HG03064 (cell line): ENCODE measurements around the gene SPAG5.

Experiments
- ATAC-seq: cut with Tn5 transposase; IDR thresholded peaks from one replicate; pipeline ENCODE4 v1.9.1; 2021; ENCODE audit warnings: low read depth; ENCODE audit not compliant: unreplicated experiment

The SPAG5 gene

DNA sequence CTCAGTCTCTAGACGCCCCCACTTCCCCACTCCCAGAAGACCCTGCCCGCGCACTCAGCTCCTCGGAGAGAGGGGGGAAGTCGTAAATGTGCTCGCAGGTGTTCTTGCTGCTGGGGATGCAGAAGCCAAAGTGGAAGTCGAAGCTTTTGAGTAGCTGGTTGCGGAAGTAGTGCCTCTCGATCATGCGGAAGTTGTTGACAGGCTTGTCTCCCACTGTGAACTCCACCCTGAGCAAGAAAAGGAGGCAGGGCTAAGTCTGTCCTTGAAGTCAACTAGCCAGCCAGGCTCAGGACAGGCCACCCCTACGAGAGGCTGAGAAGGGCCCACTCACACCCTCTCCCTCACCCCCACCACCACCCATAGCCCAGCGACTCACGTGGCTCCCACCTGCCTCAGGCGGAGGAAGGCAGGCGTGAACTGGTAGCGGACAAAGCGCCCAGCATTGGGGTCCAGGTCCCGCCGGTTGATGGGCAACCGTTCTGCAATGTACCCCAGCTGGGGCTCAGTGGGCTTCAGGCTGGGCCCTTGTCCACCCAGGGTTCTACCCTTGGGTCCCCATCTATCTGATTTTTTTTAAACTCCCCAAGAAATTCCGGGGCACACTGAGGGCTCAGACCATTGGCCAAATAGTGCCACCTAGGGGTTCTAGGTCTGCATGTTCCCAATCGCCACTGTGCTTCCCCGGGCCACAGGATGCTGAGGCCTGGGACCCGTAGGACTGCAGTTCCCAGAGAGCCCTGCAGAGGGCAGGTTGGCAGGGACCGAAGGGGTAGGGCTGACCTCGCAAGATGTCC is 51.0 kb downstream of the SPAG5 start:
- no peak for ATAC-seq

- no peak for ATAC-seq
Observed at GRCh38 chr17:28547096-28547622, 51.7 kb downstream of the SPAG5 start.

GRCh38 chr17:28545787-28546415 is 52.9 kb downstream of the SPAG5 start:
- ATAC-seq = no peak

DNA sequence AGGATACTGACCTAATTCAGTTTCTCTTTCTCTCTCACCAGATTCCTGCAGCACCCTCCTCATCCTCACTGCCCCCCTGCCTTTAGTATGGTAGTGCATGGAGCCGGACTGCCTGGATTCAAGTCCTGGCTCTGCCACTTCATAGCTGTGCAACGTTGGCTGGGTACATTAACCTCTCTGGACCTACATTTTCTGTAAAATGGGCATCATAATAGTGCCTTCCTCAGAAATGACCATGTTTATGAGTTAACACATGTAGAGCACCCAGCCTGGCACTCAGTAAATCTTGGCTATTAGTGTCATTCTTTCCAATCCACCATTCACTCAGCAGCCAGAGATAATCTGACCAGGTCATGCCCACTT is 53.7 kb downstream of the SPAG5 start:
- no peak for ATAC-seq

GRCh38 chr17:28544402-28545140 is 54.3 kb downstream of the SPAG5 start:
- ATAC-seq = no peak

GRCh38 chr17:28541439-28541838 is 57.4 kb downstream of the SPAG5 start:
- ATAC-seq = no peak

- no peak for ATAC-seq
Observed at GRCh38 chr17:28540231-28540630, 58.6 kb downstream of the SPAG5 start.

- ATAC-seq = no peak
Observed at GRCh38 chr17:28538296-28538895, 60.4 kb downstream of the SPAG5 start.

GRCh38 chr17:28537219-28537610 is 61.6 kb downstream of the SPAG5 start:
- ATAC-seq = no peak

- no peak for ATAC-seq
Observed at GRCh38 chr17:28536532-28537218, 62.1 kb downstream of the SPAG5 start.

GRCh38 chr17:28534740-28535375 is 64.0 kb downstream of the SPAG5 start:
- ATAC-seq = no peak

GRCh38 chr17:28533091-28533807 is 65.6 kb downstream of the SPAG5 start:
- ATAC-seq = no peak

- ATAC-seq = no peak
Observed at GRCh38 chr17:28532050-28532960, 66.5 kb downstream of the SPAG5 start.

DNA sequence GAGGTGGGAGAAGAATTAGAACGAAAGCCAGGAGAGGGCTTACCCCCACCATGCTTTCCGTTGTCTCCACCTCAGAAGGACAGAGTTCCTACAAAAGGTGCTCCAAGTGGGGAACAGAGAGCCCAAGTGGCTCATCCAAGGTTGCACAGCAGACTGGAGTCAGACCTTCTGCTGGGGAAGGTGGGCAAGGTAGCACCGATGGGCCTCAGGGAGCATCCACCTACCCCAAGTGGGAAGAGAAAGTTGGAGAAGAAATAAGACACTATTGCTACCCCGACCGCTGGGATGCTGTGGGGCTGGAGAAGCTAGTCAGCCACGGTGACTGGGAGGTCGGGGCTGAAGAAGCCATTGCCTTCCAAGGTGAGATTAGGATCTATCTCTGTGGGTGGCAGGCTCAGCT is 67.9 kb downstream of the SPAG5 start:
- no peak for ATAC-seq

- no peak for ATAC-seq
Observed at GRCh38 chr17:28530250-28530649, 68.6 kb downstream of the SPAG5 start.

DNA sequence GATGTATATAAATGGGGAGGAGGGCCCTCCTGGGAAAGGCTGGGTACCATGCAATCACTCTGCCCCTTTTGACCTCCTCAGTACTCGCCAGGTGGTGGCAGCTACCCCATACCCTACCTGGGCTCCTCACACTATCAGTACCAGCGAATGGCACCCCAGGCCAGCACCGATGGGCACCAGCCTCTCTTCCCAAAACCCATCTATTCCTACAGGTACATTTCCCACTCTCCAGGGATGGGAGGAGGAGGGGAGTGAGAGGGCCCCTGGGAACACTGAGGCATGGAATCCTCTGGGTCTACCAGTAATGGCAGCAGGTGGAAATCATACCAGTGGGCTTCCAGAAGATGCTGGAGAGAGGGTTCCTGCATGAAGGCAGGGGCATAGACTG is 69.8 kb downstream of the SPAG5 start:
- ATAC-seq = no peak

DNA sequence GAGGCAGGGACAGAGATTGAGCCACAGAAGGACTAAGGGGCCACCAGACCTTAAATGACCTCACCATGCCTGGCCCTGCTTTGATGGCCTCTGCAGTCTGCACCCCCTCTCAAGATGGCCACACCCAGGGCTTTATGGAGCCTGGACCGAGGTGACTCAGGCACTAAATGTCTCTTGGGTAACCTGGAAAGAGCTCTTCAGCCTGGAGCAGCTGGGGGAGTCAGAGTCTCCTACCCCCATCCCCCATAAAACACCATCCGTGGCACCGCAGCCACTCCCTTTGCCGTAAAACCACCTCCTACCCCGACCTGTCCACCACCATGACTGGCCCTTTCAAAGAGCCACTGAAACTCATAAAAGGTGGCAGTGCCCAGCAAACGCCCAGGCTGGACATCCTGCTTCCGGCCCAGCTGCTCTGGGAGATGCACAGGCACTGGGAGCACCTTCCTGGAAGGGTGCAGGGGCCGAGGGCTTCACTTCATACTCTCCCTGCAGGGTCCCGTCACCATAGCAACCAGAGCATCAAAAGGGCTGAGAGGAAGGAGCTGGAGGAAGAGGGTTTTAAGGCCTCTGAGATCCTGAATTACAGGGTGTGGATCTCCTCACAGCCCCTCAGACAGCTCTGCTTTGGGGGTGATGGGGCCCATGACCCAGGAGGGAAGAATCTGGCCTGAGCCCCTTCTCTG is 70.4 kb downstream of the SPAG5 start:
- ATAC-seq = no peak

- no peak for ATAC-seq
Observed at GRCh38 chr17:28527859-28528258, 71.0 kb downstream of the SPAG5 start.
